ENCODE results near the gene COX5A.

COX5A gene

GRCh38 chr15:74885461-74885860 lies 52.4 kb downstream of the COX5A start:
- Histone ChIP-seq H3K36me3 (ENCODE audit: insufficient read depth) (no peaks in the 10 kb centered on the region), H3K4me1 (ENCODE audit: low read depth, poor library complexity, severe bottlenecking) (peaks cover 6% of the 10 kb centered on the region), H3K4me2 (no peak overlapping the region), H3K9ac (no peak overlapping the region), H3K79me2 (ENCODE audit: insufficient read depth, low read depth) (no peaks in the 10 kb centered on the region), H3K4me3 (IDR thresholded peaks at IDR 0.05; ENCODE audit: insufficient read depth, low read depth, low read length) (no peak overlapping the region), H3K27ac (no peak overlapping the region), H4K20me1 (ENCODE audit: insufficient read depth) (no peaks in the 10 kb centered on the region), H2AFZ (ENCODE audit: low read depth) (no peak overlapping the region), H3K27me3 (ENCODE audit: insufficient read depth, low read depth) (no peaks in the 10 kb centered on the region)
- no peak for TF ChIP-seq CTCF (conservative IDR thresholded peaks at IDR 0.05; ENCODE audit: low read depth, low read length)

GRCh38 chr15:74884428-74885223 lies 53.2 kb downstream of the COX5A start:
- H3K4me1 ChIP-seq (ENCODE audit: low read depth, poor library complexity, severe bottlenecking): peaks cover 4% of the 10 kb centered on the region

GRCh38 chr15:74882528-74882927 lies 55.3 kb downstream of the COX5A start:
- H3K4me3 ChIP-seq (IDR thresholded peaks at IDR 0.05; ENCODE audit: insufficient read depth, low read depth, low read length): no peak overlapping the region
- no peaks in the 10 kb centered on the region for H3K27me3 ChIP-seq (ENCODE audit: insufficient read depth, low read depth)
- H3K4me2 ChIP-seq: no peak overlapping the region
- H3K36me3 ChIP-seq (ENCODE audit: insufficient read depth): no peaks in the 10 kb centered on the region
- no peak for TF ChIP-seq CTCF (conservative IDR thresholded peaks at IDR 0.05; ENCODE audit: low read depth, low read length)
- no peaks in the 10 kb centered on the region for H3K4me1 ChIP-seq (ENCODE audit: low read depth, poor library complexity, severe bottlenecking)
- H3K9ac ChIP-seq: no peak overlapping the region
- H3K27ac ChIP-seq: no peak overlapping the region
- no peaks in the 10 kb centered on the region for H4K20me1 ChIP-seq (ENCODE audit: insufficient read depth)
- H3K79me2 ChIP-seq (ENCODE audit: insufficient read depth, low read depth): no peaks in the 10 kb centered on the region
- H2AFZ ChIP-seq (ENCODE audit: low read depth): no peak overlapping the region

More at GRCh38 chr15:74884428-74885223, 53.2 kb downstream of the COX5A start:
- H3K4me3 ChIP-seq (IDR thresholded peaks at IDR 0.05; ENCODE audit: insufficient read depth, low read depth, low read length): no peak overlapping the region
- no peak overlapping the region for H3K9ac ChIP-seq
- no peak for TF ChIP-seq CTCF (conservative IDR thresholded peaks at IDR 0.05; ENCODE audit: low read depth, low read length)
- H4K20me1 ChIP-seq (ENCODE audit: insufficient read depth): no peaks in the 10 kb centered on the region
- H3K27me3 ChIP-seq (ENCODE audit: insufficient read depth, low read depth): no peaks in the 10 kb centered on the region
- H3K79me2 ChIP-seq (ENCODE audit: insufficient read depth, low read depth): no peaks in the 10 kb centered on the region
- no peak overlapping the region for H2AFZ ChIP-seq (ENCODE audit: low read depth)
- no peaks in the 10 kb centered on the region for H3K36me3 ChIP-seq (ENCODE audit: insufficient read depth)
- no peak overlapping the region for H3K4me2 ChIP-seq
- H3K27ac ChIP-seq: no peak overlapping the region

GRCh38 chr15:74878273-74878672 lies 59.6 kb downstream of the COX5A start:
- Histone ChIP-seq H4K20me1 (ENCODE audit: insufficient read depth) (no peaks in the 10 kb centered on the region), H3K79me2 (ENCODE audit: insufficient read depth, low read depth) (no peaks in the 10 kb centered on the region), H3K4me1 (ENCODE audit: low read depth, poor library complexity, severe bottlenecking) (no peaks in the 10 kb centered on the region), H3K4me3 (IDR thresholded peaks at IDR 0.05; ENCODE audit: insufficient read depth, low read depth, low read length) (no peak overlapping the region), H3K27ac (no peak overlapping the region), H2AFZ (ENCODE audit: low read depth) (no peak overlapping the region), H3K36me3 (ENCODE audit: insufficient read depth) (no peaks in the 10 kb centered on the region), H3K4me2 (no peak overlapping the region), H3K27me3 (ENCODE audit: insufficient read depth, low read depth) (no peaks in the 10 kb centered on the region), H3K9ac (no peak overlapping the region)
- no peak for TF ChIP-seq CTCF (conservative IDR thresholded peaks at IDR 0.05; ENCODE audit: low read depth, low read length)

Data from KMS-11 (cell line).